T-helper 9 cell (primary cell): ENCODE measurements around the gene CORO7.
A peak's percentile ranks its signal among the peaks of the same experiment; 100 is the strongest.
"Not testable (repeated sequence)": the region's sequence is repeated elsewhere in the genome, so short reads cannot be mapped to it uniquely, and the experiment has no call there.

Source experiments
- DNase-seq: peaks from one replicate; pipeline ENCODE4 v3.0.0-alpha.2; 2020

CORO7 gene

GRCh38 chr16:4350787-4351659, 65.4 kb downstream of the CORO7 start, which contains the start of gene PAM16:
Gene PAM16 (minus strand): TSS chr16:4351321. CDS start chr16:4351234, 87 bp downstream.
- DNase-seq = peak; percentile 98

- DNase-seq = no peak
Measured at GRCh38 chr16:4350365-4350786, 66.0 kb downstream of the CORO7 start.

- DNase-seq = no peak
Measured at GRCh38 chr16:4349332-4349731, 67.1 kb downstream of the CORO7 start.

- DNase-seq = no peak
Measured at GRCh38 chr16:4347765-4348509, 68.5 kb downstream of the CORO7 start.

GRCh38 chr16:4347010-4347409, 69.4 kb downstream of the CORO7 start:
- no peak for DNase-seq

GRCh38 chr16:4345836-4346781, 70.3 kb downstream of the CORO7 start:
- no peak for DNase-seq

- no peak for DNase-seq
Measured at GRCh38 chr16:4344983-4345835, 71.2 kb downstream of the CORO7 start.

GRCh38 chr16:4344300-4344982, 72.0 kb downstream of the CORO7 start:
- not testable (repeated sequence) for DNase-seq

GRCh38 chr16:4342866-4343744, 73.3 kb downstream of the CORO7 start:
- DNase-seq = no peak

GRCh38 chr16:4341250-4341649, 75.1 kb downstream of the CORO7 start:
- no peak for DNase-seq

GRCh38 chr16:4340443-4340842, 76.0 kb downstream of the CORO7 start:
- no peak for DNase-seq

GRCh38 chr16:4339909-4340308, 76.5 kb downstream of the CORO7 start:
- no peak for DNase-seq

GRCh38 chr16:4339455-4339854, 76.9 kb downstream of the CORO7 start:
- no peak for DNase-seq

GRCh38 chr16:4338712-4339299, 77.6 kb downstream of the CORO7 start:
- DNase-seq = no peak

GRCh38 chr16:4338125-4338582, 78.2 kb downstream of the CORO7 start:
- DNase-seq = no peak

GRCh38 chr16:4337540-4338088, 78.8 kb downstream of the CORO7 start:
- DNase-seq = no peak

GRCh38 chr16:4336701-4337539, 79.5 kb downstream of the CORO7 start:
- no peak for DNase-seq
